ENCODE measurements around the gene MFAP2. TPM values are rescaled to one million over a fixed set of nuclear protein-coding genes. Genes with fewer than 3 reads are reported as not detected.

The MFAP2 gene
- total and polyA plus RNA-seq, 2 experiments from 2014 or later, result 129 to 255 TPM

DNA sequence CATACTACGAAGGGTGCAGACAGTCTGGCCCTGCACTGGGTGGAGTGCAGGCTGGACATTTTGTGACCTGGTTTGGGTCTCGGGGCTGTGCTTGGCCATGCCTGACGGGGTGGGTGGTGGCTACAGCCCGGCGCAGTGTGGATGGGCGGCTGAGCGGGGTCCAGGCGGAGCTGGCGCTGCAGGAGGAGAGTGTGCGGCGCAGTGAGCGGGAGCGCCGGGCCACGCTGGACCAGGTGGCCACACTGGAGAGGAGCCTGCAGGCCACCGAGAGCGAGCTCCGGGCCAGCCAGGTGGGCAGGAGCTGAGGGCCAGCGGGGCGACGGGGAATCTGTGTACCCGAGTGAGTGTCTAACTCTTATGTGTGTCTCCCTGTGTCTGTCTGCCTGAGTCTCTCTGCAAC lies 14.1 kb downstream of the MFAP2 start:
- H3K27ac ChIP-seq (ENCODE audit: low read depth), result no peak overlapping the region
- DNase-seq (ENCODE audit: low spot score) (no peak), ATAC-seq (no peak)
- no peak overlapping the region for H3K4me2 ChIP-seq
- no peaks in the 10 kb centered on the region for H3K9me2 ChIP-seq (ENCODE audit: insufficient read depth)
- no peak overlapping the region for H2AFZ ChIP-seq
- no peaks in the 10 kb centered on the region for H3K27me3 ChIP-seq (ENCODE audit: insufficient read depth)
- H3K27ac Mint-ChIP-seq, result no peak overlapping the region
- peaks cover 13% of the 10 kb centered on the region for H3K27me3 Mint-ChIP-seq (ENCODE audit: insufficient read depth, low read depth, poor library complexity)
- 0 out of 2 replicates have a peak, but pooled peaks cover 3% of the 10 kb centered on the region for H4K20me1 ChIP-seq (replicated peaks; ENCODE audit: insufficient read depth)
- peaks cover 3% of the 10 kb centered on the region; the same call in 1 of the 2 replicates for H3K36me3 ChIP-seq (ENCODE audit: insufficient read depth)
- TF ChIP-seq ZNF114 (CRISPR knock-in tag; IDR thresholded peaks at IDR 0.05) (no peak), STAT1 (IDR thresholded peaks at IDR 0.05; ENCODE audit: unreplicated experiment) (no peak), ZNF331 (CRISPR knock-in tag; IDR thresholded peaks at IDR 0.05; ENCODE audit: low read depth) (no peak), EZH2 (IDR thresholded peaks at IDR 0.05; ENCODE audit: low read depth, unreplicated experiment) (no peak), JUNB (IDR thresholded peaks at IDR 0.05; ENCODE audit: unreplicated experiment) (no peak), POLR2AphosphoS5 (IDR thresholded peaks at IDR 0.05; ENCODE audit: low read depth) (no peak), NANOG (IDR thresholded peaks at IDR 0.05; ENCODE audit: borderline replicate concordance) (no peak), CREB1 (CRISPR knock-in tag; IDR thresholded peaks at IDR 0.05; ENCODE audit: low read depth) (no peak), EZH2phosphoT487 (IDR thresholded peaks at IDR 0.05; ENCODE audit: unreplicated experiment) (no peak)
- TF ChIP-seq, protein P1, sequence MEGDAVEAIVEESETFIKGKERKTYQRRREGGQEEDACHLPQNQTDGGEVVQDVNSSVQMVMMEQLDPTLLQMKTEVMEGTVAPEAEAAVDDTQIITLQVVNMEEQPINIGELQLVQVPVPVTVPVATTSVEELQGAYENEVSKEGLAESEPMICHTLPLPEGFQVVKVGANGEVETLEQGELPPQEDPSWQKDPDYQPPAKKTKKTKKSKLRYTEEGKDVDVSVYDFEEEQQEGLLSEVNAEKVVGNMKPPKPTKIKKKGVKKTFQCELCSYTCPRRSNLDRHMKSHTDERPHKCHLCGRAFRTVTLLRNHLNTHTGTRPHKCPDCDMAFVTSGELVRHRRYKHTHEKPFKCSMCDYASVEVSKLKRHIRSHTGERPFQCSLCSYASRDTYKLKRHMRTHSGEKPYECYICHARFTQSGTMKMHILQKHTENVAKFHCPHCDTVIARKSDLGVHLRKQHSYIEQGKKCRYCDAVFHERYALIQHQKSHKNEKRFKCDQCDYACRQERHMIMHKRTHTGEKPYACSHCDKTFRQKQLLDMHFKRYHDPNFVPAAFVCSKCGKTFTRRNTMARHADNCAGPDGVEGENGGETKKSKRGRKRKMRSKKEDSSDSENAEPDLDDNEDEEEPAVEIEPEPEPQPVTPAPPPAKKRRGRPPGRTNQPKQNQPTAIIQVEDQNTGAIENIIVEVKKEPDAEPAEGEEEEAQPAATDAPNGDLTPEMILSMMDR (conservative IDR thresholded peaks at IDR 0.05; ENCODE audit: low read depth in 2 of 2), result no peak
- TF ChIP-seq, protein P2, sequence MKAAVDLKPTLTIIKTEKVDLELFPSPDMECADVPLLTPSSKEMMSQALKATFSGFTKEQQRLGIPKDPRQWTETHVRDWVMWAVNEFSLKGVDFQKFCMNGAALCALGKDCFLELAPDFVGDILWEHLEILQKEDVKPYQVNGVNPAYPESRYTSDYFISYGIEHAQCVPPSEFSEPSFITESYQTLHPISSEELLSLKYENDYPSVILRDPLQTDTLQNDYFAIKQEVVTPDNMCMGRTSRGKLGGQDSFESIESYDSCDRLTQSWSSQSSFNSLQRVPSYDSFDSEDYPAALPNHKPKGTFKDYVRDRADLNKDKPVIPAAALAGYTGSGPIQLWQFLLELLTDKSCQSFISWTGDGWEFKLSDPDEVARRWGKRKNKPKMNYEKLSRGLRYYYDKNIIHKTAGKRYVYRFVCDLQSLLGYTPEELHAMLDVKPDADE (IDR thresholded peaks at IDR 0.05), result no peak
- TF ChIP-seq, protein P3, sequence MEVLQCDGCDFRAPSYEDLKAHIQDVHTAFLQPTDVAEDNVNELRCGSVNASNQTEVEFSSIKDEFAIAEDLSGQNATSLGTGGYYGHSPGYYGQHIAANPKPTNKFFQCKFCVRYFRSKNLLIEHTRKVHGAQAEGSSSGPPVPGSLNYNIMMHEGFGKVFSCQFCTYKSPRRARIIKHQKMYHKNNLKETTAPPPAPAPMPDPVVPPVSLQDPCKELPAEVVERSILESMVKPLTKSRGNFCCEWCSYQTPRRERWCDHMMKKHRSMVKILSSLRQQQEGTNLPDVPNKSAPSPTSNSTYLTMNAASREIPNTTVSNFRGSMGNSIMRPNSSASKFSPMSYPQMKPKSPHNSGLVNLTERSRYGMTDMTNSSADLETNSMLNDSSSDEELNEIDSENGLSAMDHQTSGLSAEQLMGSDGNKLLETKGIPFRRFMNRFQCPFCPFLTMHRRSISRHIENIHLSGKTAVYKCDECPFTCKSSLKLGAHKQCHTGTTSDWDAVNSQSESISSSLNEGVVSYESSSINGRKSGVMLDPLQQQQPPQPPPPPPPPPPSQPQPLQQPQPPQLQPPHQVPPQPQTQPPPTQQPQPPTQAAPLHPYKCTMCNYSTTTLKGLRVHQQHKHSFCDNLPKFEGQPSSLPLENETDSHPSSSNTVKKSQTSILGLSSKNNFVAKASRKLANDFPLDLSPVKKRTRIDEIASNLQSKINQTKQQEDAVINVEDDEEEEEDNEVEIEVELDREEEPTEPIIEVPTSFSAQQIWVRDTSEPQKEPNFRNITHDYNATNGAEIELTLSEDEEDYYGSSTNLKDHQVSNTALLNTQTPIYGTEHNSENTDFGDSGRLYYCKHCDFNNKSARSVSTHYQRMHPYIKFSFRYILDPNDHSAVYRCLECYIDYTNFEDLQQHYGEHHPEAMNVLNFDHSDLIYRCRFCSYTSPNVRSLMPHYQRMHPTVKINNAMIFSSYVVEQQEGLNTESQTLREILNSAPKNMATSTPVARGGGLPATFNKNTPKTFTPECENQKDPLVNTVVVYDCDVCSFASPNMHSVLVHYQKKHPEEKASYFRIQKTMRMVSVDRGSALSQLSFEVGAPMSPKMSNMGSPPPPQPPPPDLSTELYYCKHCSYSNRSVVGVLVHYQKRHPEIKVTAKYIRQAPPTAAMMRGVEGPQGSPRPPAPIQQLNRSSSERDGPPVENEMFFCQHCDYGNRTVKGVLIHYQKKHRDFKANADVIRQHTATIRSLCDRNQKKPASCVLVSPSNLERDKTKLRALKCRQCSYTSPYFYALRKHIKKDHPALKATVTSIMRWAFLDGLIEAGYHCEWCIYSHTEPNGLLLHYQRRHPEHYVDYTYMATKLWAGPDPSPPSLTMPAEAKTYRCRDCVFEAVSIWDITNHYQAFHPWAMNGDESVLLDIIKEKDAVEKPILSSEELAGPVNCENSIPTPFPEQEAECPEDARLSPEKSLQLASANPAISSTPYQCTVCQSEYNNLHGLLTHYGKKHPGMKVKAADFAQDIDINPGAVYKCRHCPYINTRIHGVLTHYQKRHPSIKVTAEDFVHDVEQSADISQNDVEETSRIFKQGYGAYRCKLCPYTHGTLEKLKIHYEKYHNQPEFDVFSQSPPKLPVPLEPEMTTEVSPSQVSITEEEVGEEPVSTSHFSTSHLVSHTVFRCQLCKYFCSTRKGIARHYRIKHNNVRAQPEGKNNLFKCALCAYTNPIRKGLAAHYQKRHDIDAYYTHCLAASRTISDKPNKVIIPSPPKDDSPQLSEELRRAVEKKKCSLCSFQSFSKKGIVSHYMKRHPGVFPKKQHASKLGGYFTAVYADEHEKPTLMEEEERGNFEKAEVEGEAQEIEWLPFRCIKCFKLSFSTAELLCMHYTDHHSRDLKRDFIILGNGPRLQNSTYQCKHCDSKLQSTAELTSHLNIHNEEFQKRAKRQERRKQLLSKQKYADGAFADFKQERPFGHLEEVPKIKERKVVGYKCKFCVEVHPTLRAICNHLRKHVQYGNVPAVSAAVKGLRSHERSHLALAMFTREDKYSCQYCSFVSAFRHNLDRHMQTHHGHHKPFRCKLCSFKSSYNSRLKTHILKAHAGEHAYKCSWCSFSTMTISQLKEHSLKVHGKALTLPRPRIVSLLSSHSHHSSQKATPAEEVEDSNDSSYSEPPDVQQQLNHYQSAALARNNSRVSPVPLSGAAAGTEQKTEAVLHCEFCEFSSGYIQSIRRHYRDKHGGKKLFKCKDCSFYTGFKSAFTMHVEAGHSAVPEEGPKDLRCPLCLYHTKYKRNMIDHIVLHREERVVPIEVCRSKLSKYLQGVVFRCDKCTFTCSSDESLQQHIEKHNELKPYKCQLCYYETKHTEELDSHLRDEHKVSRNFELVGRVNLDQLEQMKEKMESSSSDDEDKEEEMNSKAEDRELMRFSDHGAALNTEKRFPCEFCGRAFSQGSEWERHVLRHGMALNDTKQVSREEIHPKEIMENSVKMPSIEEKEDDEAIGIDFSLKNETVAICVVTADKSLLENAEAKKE (CRISPR knock-in tag; IDR thresholded peaks at IDR 0.05), result no peak
- TF ChIP-seq, protein P4, sequence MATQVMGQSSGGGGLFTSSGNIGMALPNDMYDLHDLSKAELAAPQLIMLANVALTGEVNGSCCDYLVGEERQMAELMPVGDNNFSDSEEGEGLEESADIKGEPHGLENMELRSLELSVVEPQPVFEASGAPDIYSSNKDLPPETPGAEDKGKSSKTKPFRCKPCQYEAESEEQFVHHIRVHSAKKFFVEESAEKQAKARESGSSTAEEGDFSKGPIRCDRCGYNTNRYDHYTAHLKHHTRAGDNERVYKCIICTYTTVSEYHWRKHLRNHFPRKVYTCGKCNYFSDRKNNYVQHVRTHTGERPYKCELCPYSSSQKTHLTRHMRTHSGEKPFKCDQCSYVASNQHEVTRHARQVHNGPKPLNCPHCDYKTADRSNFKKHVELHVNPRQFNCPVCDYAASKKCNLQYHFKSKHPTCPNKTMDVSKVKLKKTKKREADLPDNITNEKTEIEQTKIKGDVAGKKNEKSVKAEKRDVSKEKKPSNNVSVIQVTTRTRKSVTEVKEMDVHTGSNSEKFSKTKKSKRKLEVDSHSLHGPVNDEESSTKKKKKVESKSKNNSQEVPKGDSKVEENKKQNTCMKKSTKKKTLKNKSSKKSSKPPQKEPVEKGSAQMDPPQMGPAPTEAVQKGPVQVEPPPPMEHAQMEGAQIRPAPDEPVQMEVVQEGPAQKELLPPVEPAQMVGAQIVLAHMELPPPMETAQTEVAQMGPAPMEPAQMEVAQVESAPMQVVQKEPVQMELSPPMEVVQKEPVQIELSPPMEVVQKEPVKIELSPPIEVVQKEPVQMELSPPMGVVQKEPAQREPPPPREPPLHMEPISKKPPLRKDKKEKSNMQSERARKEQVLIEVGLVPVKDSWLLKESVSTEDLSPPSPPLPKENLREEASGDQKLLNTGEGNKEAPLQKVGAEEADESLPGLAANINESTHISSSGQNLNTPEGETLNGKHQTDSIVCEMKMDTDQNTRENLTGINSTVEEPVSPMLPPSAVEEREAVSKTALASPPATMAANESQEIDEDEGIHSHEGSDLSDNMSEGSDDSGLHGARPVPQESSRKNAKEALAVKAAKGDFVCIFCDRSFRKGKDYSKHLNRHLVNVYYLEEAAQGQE (IDR thresholded peaks at IDR 0.05; ENCODE audit: unreplicated experiment), result no peak
- no peaks in the 10 kb centered on the region for H3K9me3 Mint-ChIP-seq
- no peak overlapping the region for H3K4me3 Mint-ChIP-seq
- no peak overlapping the region for H3K4me3 ChIP-seq
- H3F3A ChIP-seq (replicated peaks; ENCODE audit: low read depth), result peaks cover 5% of the 10 kb centered on the region; the same call in 1 of the 2 replicates
- H3K4me1 Mint-ChIP-seq, result peaks cover 3% of the 10 kb centered on the region; the same call in 1 of the 3 replicates
- H3K4me1 ChIP-seq (ENCODE audit: insufficient read depth), result no peaks in the 10 kb centered on the region; the same call in 1 of the 2 replicates
- H3K79me2 ChIP-seq (replicated peaks; ENCODE audit: insufficient read depth), result 0 out of 2 replicates have a peak, but pooled peaks cover 2% of the 10 kb centered on the region
- H3K36me3 Mint-ChIP-seq (ENCODE audit: low read depth), result peaks cover 42% of the 10 kb centered on the region
